Naive B cell (primary cell): ENCODE results near the gene RNPEPL1. TPM values are rescaled to one million over a fixed set of nuclear protein-coding genes. Genes with fewer than 3 reads are reported as not detected.
"Not testable (repeated sequence)": the region's sequence is repeated elsewhere in the genome, so short reads cannot be mapped to it uniquely, and the experiment has no call there.

Experiments used
- ATAC-seq, 2 donors: fragments of 150-1000 bp; cut with Tn5 transposase; 2 replicates each; pipeline ENCODE4 v1.10.0; 2021; ENCODE audit warnings: low read depth in 2 of 2, mild to moderate bottlenecking in 2 of 2, moderate library complexity in 2 of 2
- DNase-seq: peaks from one replicate; pipeline ENCODE4 v3.0.0; 2022
- H3K27ac Mint-ChIP-seq, 6 donors: one replicate each; pipeline ENCODE4 v1.8.0; 2020 to 2022; ENCODE audit warnings: mild to moderate bottlenecking in 6 of 6, mixed read lengths in 6 of 6, moderate library complexity in 5 of 6, inconsistent platforms in 2 of 6
- H3K27me3 Mint-ChIP-seq, 3 donors: one replicate each; pipeline ENCODE4 v1.8.0; 2021 to 2022; ENCODE audit warnings: mixed read lengths in 3 of 3, mild to moderate bottlenecking in 1 of 3
- H3K36me3 Mint-ChIP-seq, 2 donors: one replicate each; pipeline ENCODE4 v1.8.0; 2020 to 2022; ENCODE audit warnings: mixed read lengths in 2 of 2, inconsistent platforms in 1 of 2, mild to moderate bottlenecking in 1 of 2
- H3K4me1 Mint-ChIP-seq, 3 donors: one replicate each; pipeline ENCODE4 v1.8.0; 2020 to 2022; ENCODE audit warnings: mixed read lengths in 3 of 3, inconsistent platforms in 1 of 3, mild to moderate bottlenecking in 1 of 3, moderate library complexity in 1 of 3
- H3K4me3 Mint-ChIP-seq, 8 donors: one replicate each; pipeline ENCODE4 v1.8.0; 2020 to 2022; ENCODE audit warnings: mild to moderate bottlenecking in 8 of 8, mixed read lengths in 8 of 8, moderate library complexity in 8 of 8, inconsistent platforms in 2 of 8
- H3K9me3 Mint-ChIP-seq, 7 donors: one replicate each; pipeline ENCODE4 v1.8.0; 2020 to 2022; ENCODE audit warnings: mixed read lengths in 7 of 7, mild to moderate bottlenecking in 5 of 7, inconsistent platforms in 2 of 7, moderate library complexity in 1 of 7
- polyA plus RNA-seq, 6 donors: library from polyadenylated mRNA; unstranded; fragments of 300-500 nt; fragmentation: Illumina TruSeq; gene quantifications; one replicate each; pipeline ENCODE4 v1.2.3, GENCODE V29; 2021; ENCODE audit warnings: low read depth in 6 of 6

The RNPEPL1 gene
- polyA plus RNA-seq, 6 donors from 2014 or later: 15.6 to 44.3 (median 28.3) TPM

GRCh38 chr2:240526521-240526920 is 41.8 kb upstream of the RNPEPL1 start:
- H3K27ac Mint-ChIP-seq: no peak overlapping the region
- no peak for ATAC-seq
- H3K9me3 Mint-ChIP-seq: peaks cover 8 to 31% (median 22%) of the 10 kb centered on the region in 7 donors

GRCh38 chr2:240527153-240527750 is 41.0 kb upstream of the RNPEPL1 start:
- no peak overlapping the region for H3K4me3 Mint-ChIP-seq
- DNase-seq (no peak), ATAC-seq (no peak)
- peaks cover 7 to 21% (median 16%) of the 10 kb centered on the region in 3 donors for H3K4me1 Mint-ChIP-seq
- peak overlapping the region in 2 of 6 donors; percentile 2 to 27 for H3K27ac Mint-ChIP-seq
- H3K27me3 Mint-ChIP-seq: no peaks in the 10 kb centered on the region
- peaks cover 47 to 72% of the 10 kb centered on the region in 2 donors for H3K36me3 Mint-ChIP-seq
- H3K9me3 Mint-ChIP-seq: peaks cover 14 to 37% (median 27%) of the 10 kb centered on the region in 7 donors

More at GRCh38 chr2:240526521-240526920, 41.8 kb upstream of the RNPEPL1 start:
- H3K4me1 Mint-ChIP-seq: peaks cover 7 to 22% (median 16%) of the 10 kb centered on the region in 3 donors
- H3K36me3 Mint-ChIP-seq: peaks cover 44 to 68% of the 10 kb centered on the region in 2 donors
- DNase-seq: no peak
- no peaks in the 10 kb centered on the region for H3K27me3 Mint-ChIP-seq
- no peak overlapping the region for H3K4me3 Mint-ChIP-seq

GRCh38 chr2:240528406-240529040 is 39.8 kb upstream of the RNPEPL1 start:
- H3K36me3 Mint-ChIP-seq: peaks cover 42 to 71% of the 10 kb centered on the region in 2 donors
- ATAC-seq: no peak

GRCh38 chr2:240529344-240529999 is 38.8 kb upstream of the RNPEPL1 start:
- H3K4me3 Mint-ChIP-seq: peak overlapping the region in 1 of 8 donors; percentile 40
- ATAC-seq (no peak), DNase-seq (no peak)
- H3K36me3 Mint-ChIP-seq: peaks cover 40 to 73% of the 10 kb centered on the region in 2 donors
- H3K27me3 Mint-ChIP-seq: no peaks in the 10 kb centered on the region
- peaks cover 7 to 19% (median 16%) of the 10 kb centered on the region in 3 donors for H3K4me1 Mint-ChIP-seq
- H3K9me3 Mint-ChIP-seq: peaks cover 19 to 44% (median 32%) of the 10 kb centered on the region in 7 donors
- peak overlapping the region in 1 of 6 donors; percentile 28 for H3K27ac Mint-ChIP-seq

More at GRCh38 chr2:240528406-240529040, 39.8 kb upstream of the RNPEPL1 start:
- Mint-ChIP-seq H3K4me3 (no peak overlapping the region), H3K4me1 (peaks cover 7 to 19% (median 16%) of the 10 kb centered on the region in 3 donors), H3K9me3 (peaks cover 18 to 43% (median 35%) of the 10 kb centered on the region in 7 donors), H3K27ac (no peak overlapping the region), H3K27me3 (no peaks in the 10 kb centered on the region)
- DNase-seq: no peak

- no peak overlapping the region for H3K27ac Mint-ChIP-seq
- peaks cover 10 to 14% (median 11%) of the 10 kb centered on the region in 3 donors for H3K4me1 Mint-ChIP-seq
- no peaks in the 10 kb centered on the region for H3K27me3 Mint-ChIP-seq
- peaks cover 18 to 37% (median 32%) of the 10 kb centered on the region in 7 donors for H3K9me3 Mint-ChIP-seq
- peaks cover 36 to 73% of the 10 kb centered on the region in 2 donors for H3K36me3 Mint-ChIP-seq
- H3K4me3 Mint-ChIP-seq: no peak overlapping the region
- no peak for ATAC-seq
- no peak for DNase-seq
These were observed 38.1 kb upstream of the RNPEPL1 start for GRCh38 chr2:240530181-240530580.

GRCh38 chr2:240531038-240531437 is 37.2 kb upstream of the RNPEPL1 start:
- H3K27ac Mint-ChIP-seq: no peak overlapping the region
- H3K9me3 Mint-ChIP-seq: peaks cover 18 to 37% (median 32%) of the 10 kb centered on the region in 7 donors
- H3K27me3 Mint-ChIP-seq: no peaks in the 10 kb centered on the region
- peaks cover 6 to 20% (median 14%) of the 10 kb centered on the region in 3 donors for H3K4me1 Mint-ChIP-seq
- ATAC-seq (no peak), DNase-seq (no peak)
- H3K36me3 Mint-ChIP-seq: peaks cover 41 to 68% of the 10 kb centered on the region in 2 donors
- H3K4me3 Mint-ChIP-seq: no peak overlapping the region

GRCh38 chr2:240532031-240532775 is 36.1 kb upstream of the RNPEPL1 start:
- DNase-seq (no peak), ATAC-seq (no peak)
- Mint-ChIP-seq H3K27ac (no peak overlapping the region), H3K4me3 (no peak overlapping the region), H3K4me1 (peaks cover 2 to 21% (median 11%) of the 10 kb centered on the region in 3 donors), H3K27me3 (no peaks in the 10 kb centered on the region), H3K9me3 (peaks cover 16 to 36% (median 30%) of the 10 kb centered on the region in 7 donors), H3K36me3 (peaks cover 40 to 62% of the 10 kb centered on the region in 2 donors)

- DNase-seq (no peak), ATAC-seq (no peak)
- Mint-ChIP-seq H3K27me3 (no peaks in the 10 kb centered on the region), H3K4me3 (peak overlapping the region in 1 of 8 donors; percentile 30), H3K9me3 (peaks cover 0 to 10% (median 3%) of the 10 kb centered on the region in 7 donors), H3K27ac (peak overlapping the region in 1 of 6 donors; percentile 83), H3K36me3 (peaks cover 25 to 44% of the 10 kb centered on the region in 2 donors), H3K4me1 (peaks cover 6 to 18% (median 16%) of the 10 kb centered on the region in 3 donors)
These were observed 30.1 kb upstream of the RNPEPL1 start for GRCh38 chr2:240538031-240538780.

GRCh38 chr2:240539101-240539500 is 29.2 kb upstream of the RNPEPL1 start:
- ATAC-seq, DNase-seq, H3K27me3 Mint-ChIP-seq, H3K9me3 Mint-ChIP-seq: not testable (repeated sequence)
- Mint-ChIP-seq H3K4me3 (peak overlapping the region in 1 of 8 donors; percentile 72), H3K27ac (peak overlapping the region in 1 of 6 donors; percentile 63), H3K4me1 (peaks cover 6 to 18% (median 16%) of the 10 kb centered on the region in 3 donors), H3K36me3 (peaks cover 19 to 39% of the 10 kb centered on the region in 2 donors)

GRCh38 chr2:240539906-240540305 is 28.4 kb upstream of the RNPEPL1 start:
- Mint-ChIP-seq H3K4me1 (peaks cover 6 to 16% (median 16%) of the 10 kb centered on the region in 3 donors), H3K27me3 (no peaks in the 10 kb centered on the region), H3K36me3 (peaks cover 18 to 31% of the 10 kb centered on the region in 2 donors), H3K4me3 (no peak overlapping the region), H3K9me3 (no peaks in the 10 kb centered on the region), H3K27ac (peak overlapping the region in 3 of 6 donors; percentile 33 to 65 (median 34))
- DNase-seq (no peak), ATAC-seq (no peak)

- DNase-seq (no peak), ATAC-seq (no peak)
- Mint-ChIP-seq H3K4me3 (peak overlapping the region in 2 of 8 donors; percentile 49 to 73), H3K9me3 (no peaks in the 10 kb centered on the region), H3K27ac (peak overlapping the region; percentile 39 to 92 (median 77)), H3K36me3 (peaks cover 0 to 8% of the 10 kb centered on the region in 2 donors), H3K27me3 (no peaks in the 10 kb centered on the region), H3K4me1 (peaks cover 21 to 33% (median 24%) of the 10 kb centered on the region in 3 donors)
These were observed 17.0 kb upstream of the RNPEPL1 start for GRCh38 chr2:240551288-240551687.

- Mint-ChIP-seq H3K9me3 (no peaks in the 10 kb centered on the region), H3K4me1 (peaks cover 27 to 39% (median 29%) of the 10 kb centered on the region in 3 donors), H3K27ac (peak overlapping the region; percentile 39 to 92 (median 77)), H3K4me3 (peak overlapping the region in 6 of 8 donors; percentile 1 to 82 (median 52)), H3K27me3 (no peaks in the 10 kb centered on the region), H3K36me3 (peaks cover 0 to 8% of the 10 kb centered on the region in 2 donors)
- DNase-seq (peak; percentile 25), ATAC-seq (peak; percentile 79 to 82)
These were observed 16.5 kb upstream of the RNPEPL1 start for GRCh38 chr2:240551811-240552210.
